ENCODE results near the gene ZNF30.

- TF ChIP-seq RFX5 (IDR thresholded peaks at IDR 0.05; ENCODE audit: low read depth, low read length) (no peak), CTCF (conservative IDR thresholded peaks at IDR 0.05; ENCODE audit: low read depth, low read length) (no peak), RAD21 (IDR thresholded peaks at IDR 0.05; ENCODE audit: low read length) (no peak), BHLHE40 (IDR thresholded peaks at IDR 0.05; ENCODE audit: low read depth, low read length) (no peak), MAZ (IDR thresholded peaks at IDR 0.05; ENCODE audit: borderline replicate concordance, low read depth, low read length) (no peak), RCOR1 (IDR thresholded peaks at IDR 0.05; ENCODE audit: insufficient replicate concordance, low read length) (no peak), USF2 (IDR thresholded peaks at IDR 0.05; ENCODE audit: low read depth, low read length) (no peak)
Observed at GRCh38 chr19:34964598-34964997, 37.9 kb downstream of the ZNF30 start.
